ENCODE measurements around the gene SYCE3.

DNA sequence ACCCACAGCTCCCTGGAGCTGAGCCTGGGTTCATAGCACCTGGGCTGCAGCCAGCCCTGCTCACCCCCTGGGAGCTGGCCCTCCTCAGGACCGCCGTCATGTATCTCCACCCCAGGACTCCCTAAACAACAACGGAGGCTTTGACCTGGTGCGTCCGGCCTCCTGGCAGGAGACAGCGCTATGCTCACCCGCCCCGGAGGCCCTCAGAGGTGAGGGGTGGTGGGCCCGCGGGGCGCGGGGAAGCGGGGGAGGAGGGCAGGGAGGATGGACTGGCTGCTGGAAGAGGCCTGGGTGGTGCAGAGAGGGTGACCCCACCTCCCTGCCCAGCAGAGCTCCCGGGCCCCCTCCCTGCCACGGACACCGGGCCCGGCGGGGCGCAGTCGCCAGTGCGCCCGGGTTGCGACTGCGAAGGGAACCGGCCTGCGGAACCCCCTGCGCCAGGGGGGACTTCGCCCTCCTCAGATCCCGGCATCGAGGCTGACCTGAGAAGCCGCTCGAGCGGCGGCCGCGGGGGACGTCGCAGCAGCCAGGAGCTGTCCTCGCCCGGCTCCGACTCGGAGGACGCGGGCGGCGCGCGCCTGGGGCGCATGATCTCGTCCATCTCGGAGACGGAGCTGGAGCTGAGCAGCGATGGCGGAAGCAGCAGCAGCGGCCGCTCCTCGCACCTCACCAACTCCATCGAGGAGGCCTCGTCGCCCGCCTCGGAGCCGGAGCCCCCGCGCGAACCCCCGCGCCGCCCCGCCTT, 41.0 kb upstream of the SYCE3 start:
- TF ChIP-seq KAT7 (CRISPR knock-in tag; IDR thresholded peaks at IDR 0.05; ENCODE audit: borderline replicate concordance) = no peak
- TF ChIP-seq ZKSCAN1 (IDR thresholded peaks at IDR 0.05; ENCODE audit: low read depth, low read length) = no peak
- no peak for TF ChIP-seq MYC (IDR thresholded peaks at IDR 0.05; ENCODE audit: low read depth, low read length)
- no peak for TF ChIP-seq MYC (CRISPR knock-in tag; IDR thresholded peaks at IDR 0.05; ENCODE audit: borderline replicate concordance, low read depth)

Data from K562 (cell line).